HG03378 (cell line): ENCODE measurements around the gene USF2.
"Not testable (repeated sequence)": the region's sequence is repeated elsewhere in the genome, so short reads cannot be mapped to it uniquely, and the experiment has no call there.

ENCODE experiments used
- ATAC-seq: cut with Tn5 transposase; IDR thresholded peaks from one replicate; pipeline ENCODE4 v1.9.1; 2021; ENCODE audit warnings: mild to moderate bottlenecking, moderate library complexity; ENCODE audit not compliant: unreplicated experiment

Gene USF2, protein sequence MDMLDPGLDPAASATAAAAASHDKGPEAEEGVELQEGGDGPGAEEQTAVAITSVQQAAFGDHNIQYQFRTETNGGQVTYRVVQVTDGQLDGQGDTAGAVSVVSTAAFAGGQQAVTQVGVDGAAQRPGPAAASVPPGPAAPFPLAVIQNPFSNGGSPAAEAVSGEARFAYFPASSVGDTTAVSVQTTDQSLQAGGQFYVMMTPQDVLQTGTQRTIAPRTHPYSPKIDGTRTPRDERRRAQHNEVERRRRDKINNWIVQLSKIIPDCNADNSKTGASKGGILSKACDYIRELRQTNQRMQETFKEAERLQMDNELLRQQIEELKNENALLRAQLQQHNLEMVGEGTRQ

GRCh38 chr19:35268536-35269437 is at the start of gene USF2:
TSS of gene USF2 (plus strand) at chr19:35268962. CDS start at chr19:35269102, 140 bp downstream.
- no peak for ATAC-seq

- ATAC-seq: no peak
Observed at GRCh38 chr19:35219008-35219407, 49.8 kb upstream of the USF2 start.

DNA sequence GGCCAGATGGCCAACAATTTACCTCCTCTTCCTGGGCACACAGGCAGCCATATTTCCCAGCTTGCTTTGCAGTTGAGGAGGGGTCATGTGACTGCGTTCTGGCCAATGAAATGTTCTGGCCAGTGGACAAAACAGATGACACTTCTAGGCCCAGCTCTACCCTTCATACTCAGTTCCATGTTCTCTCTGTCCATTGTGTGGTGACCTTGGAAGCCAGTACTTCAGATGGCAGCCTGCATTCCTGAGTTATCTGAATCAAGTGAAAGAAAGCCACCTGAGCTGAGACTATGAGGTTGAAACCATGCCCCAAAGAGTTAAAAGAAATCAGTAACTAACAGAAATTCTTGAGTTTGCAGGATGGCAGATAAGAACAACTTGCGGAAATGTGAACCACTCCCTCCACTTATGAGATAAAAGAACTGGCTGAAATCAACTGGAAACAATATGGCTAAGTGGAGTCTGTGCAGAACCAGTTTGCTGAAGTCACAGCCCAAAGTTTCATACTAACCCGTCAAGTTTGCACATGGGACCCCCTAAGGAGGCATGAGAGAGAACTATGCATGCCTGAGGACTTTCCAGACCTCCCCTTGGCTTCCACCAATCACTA is 48.3 kb upstream of the USF2 start:
- no peak for ATAC-seq

GRCh38 chr19:35220973-35221590 is 47.7 kb upstream of the USF2 start:
- not testable (repeated sequence) for ATAC-seq

DNA sequence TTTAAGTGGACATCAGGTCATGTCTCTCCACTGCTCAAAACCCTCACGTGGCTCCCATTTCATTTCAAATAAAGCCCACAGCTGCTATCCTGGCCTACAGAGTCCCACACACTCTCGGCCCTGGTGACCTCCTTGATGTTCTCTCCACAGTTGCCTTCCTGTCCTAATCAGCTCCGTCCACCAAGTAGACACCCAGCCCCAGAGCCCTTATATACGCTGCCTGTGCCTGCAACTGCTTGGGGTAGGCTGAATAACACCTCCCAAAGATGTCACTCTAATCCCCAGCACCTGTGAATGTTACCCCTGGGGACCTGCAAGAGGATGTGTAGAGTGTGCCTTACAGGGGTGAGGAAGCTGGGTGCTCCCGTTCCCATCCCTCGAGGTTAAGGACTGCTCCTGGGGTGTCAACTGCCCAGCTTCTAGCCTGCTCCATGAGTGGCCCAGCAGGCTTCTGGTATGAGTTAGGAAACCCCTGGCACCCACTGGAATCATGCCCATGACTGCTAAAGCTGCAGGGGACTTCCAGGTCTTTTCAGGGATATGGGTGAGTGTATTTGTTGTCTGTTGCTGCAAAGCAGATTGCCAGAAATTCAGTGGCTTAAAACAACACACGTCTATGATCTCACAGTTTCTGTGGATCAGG is 46.3 kb upstream of the USF2 start:
- no peak for ATAC-seq

- ATAC-seq: no peak
Observed at GRCh38 chr19:35223084-35223790, 45.5 kb upstream of the USF2 start.

- no peak for ATAC-seq
Observed at GRCh38 chr19:35223862-35224505, 44.8 kb upstream of the USF2 start.

DNA sequence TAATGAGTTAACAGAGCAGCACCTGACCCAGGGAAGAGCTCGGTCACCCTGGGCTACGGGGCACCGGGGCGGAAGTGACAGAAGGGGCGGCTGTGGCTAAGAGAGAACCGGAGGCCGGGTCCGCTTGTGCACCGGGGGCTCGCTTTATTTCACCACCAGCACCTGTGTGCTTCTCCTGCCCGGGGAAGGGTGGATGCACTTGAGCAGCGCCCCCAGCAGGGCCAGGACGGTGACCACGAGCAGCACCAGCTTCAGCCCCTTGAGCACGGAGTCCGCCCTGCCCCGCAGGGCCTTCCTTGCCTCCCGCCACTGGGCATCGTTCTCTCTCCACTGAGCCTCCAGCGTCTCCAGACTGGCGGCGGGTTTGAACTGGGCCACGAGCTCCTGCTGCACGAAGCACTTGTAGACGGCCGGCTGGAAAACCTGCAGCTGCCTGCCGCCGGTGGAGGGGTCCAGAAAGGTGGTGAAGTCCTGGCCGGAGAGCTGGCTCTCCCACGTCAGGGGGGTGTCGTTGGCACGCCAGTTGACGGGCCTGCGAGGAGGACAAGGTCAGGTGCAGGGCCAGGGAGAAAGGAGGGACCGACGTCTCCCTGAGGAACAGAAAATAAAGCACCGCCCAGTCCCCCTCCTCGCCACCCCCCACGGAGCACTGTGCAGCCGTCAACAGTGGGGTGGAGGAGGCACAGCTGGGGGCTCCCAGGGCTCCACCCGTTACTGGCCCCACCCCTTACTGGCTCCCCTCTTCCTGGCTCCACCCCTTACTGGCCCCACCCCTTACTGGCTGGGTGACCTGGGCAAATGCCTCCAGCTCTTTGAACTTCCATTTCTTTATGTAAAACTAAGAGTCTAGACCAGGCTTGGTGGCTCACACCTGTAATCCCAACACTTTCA is 43.8 kb upstream of the USF2 start:
- ATAC-seq: no peak

GRCh38 chr19:35225951-35226350 is 42.8 kb upstream of the USF2 start:
- no peak for ATAC-seq

GRCh38 chr19:35226748-35227147 is 42.0 kb upstream of the USF2 start:
- ATAC-seq: no peak

DNA sequence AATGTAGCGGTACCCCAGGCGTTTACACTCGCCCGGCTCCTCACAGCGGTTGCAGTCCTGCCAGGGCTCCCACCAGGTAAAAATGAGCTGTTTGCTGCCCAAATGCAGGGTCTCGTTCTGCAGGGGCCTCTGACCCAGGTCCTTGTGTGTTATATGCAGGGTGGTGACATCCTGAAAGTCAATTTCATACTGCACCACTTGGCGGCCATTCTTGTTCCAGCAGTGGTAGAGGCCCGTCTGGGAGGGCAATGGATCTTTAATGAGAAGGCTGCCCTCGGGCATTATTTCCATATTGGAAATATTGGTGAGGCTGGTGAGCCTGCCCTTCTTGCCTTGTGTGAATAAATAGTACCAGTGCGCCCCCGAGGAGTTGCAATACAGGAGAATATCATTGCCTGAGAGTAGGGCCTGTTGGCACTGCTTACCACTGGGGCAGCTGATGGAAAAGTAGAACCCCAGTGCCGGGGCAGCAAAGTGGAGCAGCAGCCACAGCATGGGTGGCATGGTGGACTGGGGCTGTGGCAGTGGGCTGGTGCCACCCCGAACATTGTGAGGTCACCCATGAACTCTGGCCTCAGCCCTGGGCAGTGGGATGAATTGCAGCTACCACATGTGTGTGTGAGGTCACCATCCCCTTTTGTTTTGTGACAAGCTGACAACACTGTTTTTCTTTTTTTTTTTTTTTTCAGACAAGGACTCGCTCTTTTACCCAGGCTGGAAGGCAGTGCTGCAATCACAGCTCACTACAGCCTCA is 40.4 kb upstream of the USF2 start, which contains the start of gene FAM187B:
Gene FAM187B (minus strand): TSS at position 563 of the 754 bp plus-strand sequence. CDS start 59 bp downstream, at position 504.
- no peak for ATAC-seq

DNA sequence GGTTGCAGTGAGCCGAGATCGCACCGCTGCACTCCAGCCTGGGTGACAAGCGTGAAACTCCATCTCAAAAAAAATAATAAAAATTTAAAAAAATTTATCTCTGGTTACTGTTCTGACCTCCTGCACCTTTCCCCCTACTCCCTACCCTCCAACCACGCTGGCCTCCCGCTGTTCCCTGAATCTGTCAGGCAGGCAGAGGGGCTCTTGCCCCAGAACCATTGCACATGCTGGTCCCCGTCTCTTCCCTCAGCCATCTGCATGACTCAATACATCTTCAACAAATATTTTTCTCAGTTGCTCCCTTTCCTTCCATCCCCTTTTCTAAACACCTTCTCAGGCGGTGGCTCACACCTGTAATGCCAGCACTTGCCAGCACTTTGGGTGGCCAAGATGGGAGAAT is 39.2 kb upstream of the USF2 start:
- no peak for ATAC-seq

- no peak for ATAC-seq
Observed at GRCh38 chr19:35231956-35232645, 36.7 kb upstream of the USF2 start.

DNA sequence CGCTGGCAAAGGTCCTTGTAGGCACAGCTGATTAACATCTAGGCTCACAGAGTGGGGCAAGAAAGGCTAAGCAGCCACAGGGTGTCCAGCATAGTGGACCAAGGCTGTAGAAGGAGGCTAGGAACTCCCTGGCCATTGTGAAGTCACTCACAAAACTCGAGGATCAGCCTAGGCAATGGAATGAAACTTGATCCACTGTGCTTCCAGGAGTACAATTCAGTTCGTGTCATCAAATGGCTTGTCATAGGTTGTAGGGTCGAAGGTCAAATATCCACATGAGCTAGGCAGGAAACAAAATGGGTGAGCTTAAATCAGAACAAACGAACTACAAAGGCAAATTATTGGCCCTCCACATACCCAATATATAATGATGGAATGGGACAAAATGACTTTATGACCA is 35.9 kb upstream of the USF2 start:
- ATAC-seq: no peak

- no peak for ATAC-seq
Observed at GRCh38 chr19:35236638-35237400, 31.9 kb upstream of the USF2 start.

DNA sequence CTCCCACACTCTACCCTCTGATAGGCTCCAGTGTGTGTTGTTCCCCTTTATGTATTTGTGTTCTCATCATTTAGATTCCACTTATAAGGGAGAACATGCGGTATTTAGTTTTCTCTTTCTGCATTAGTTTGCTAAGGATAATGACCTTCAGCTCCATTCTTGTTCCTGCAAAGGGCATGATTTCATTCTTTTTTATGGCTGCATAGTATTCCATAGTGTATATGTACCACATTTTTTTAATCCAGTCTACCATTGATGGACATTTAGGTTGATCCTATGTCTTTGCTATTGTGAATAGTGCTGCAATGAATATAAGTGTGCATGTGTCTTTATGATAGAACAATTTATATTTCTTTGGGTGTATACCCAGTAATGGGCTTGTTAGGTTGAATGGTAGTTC is 29.2 kb upstream of the USF2 start:
- ATAC-seq: not testable (repeated sequence)
